Sciatic nerve (tissue), 2 donors: Measurements from ENCODE around the gene TOLLIP. TPM values are rescaled to one million over a fixed set of nuclear protein-coding genes. Genes with fewer than 3 reads are reported as not detected.

Experiments used
- ATAC-seq: fragments of 200-7000 bp; cut with Tn5 transposase; one replicate; pipeline ENCODE4 v1.9.1; 2020; ENCODE audit warnings: mild to moderate bottlenecking, moderate library complexity
- DNase-seq: peaks from one replicate; pipeline ENCODE4 v3.0.0-alpha.2; 2020; ENCODE audit warnings: low spot score
- intact Hi-C: fragments of 100-400 bp; cut with DNase I; formaldehyde crosslinking; loops from one replicate; pipeline ENCODE4 v1.14.2; 2022
- microRNA-seq: library from miRNA; unstranded; fragments of <30 nt; microRNA quantifications from one replicate; pipeline ENCODE4 v1.2.0, GENCODE V29; 2020
- total RNA-seq: library from RNA; stranded (reverse); fragmentation: NEBNext Ultra II Directional; extraction: Animal tissue kit (Norgen Biotek cat#: 25700); gene quantifications from one replicate; pipeline ENCODE4 v1.2.1, GENCODE V29; 2021
- donor health status: DM: no; HTN: no; CAD: no.
- donor health status: DM: no; HTN: no; CAD: no.

The TOLLIP gene
- total RNA-seq, 1 donor from 2014 or later: 60.5 TPM

DNA sequence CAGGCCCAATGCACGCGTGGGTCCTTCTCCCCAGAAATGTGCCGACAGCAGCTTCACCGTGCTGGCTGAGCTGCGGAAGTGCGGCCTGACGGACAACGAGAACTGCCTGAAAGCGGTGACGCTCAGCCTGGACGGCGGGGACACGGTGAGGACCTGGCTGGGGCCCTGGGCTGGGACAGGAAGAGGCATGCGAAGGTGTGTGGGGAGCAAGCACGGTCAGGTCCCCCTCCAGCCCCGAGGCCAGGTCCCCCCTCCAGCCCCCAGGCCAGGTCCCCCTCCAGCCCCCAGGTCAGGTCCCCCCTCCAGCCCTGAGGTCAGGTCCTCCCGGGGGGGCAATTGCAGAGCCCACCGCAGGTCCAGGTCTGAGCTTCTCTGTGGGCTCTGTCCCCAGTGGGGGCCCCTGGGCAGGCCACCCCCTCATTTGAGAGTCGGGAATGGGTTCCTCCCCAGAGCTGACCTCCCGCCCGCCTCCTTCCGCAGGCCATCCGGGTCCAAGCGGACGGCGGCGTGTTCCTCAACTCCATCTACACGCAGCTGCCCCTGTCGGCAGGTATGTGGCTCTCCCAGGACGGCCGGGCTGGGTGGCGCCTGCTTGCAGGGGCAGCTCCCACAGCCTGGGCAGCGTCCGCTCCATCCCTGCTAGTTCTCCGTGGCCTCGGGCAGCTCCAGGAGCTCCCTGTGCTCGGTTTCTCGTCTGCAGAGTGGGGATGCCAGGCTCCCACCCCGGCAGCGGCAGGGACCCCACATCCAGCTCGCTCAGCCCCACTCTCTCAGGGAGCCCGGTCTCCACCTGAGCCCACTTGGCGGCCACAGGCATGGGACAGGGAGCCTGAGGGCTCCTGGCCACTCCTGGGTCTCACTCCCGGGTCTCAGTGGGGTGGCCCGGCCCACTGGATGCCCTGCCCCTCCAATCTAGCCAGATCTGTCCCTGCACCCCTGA, 78.7 kb downstream of the TOLLIP start:
- ATAC-seq: no peak
- intact Hi-C loops: no loop called here
- DNase-seq: peak; percentile 46

DNA sequence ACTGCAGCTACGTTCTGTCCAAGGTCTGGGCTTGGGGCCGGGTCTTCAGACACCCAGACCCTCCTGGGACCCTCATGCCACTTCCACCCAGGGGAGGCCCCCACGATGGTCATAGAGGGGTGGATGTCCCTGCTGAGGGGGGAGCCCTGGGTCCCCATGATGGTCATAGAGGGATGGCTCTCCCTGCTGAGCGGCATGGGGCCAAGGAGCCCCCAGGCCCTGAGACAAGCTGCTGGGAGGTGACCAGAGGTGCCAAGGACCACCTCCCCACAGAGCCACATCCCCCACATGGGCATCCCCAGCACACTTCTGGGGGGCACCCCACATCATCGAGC, 79.3 kb downstream of the TOLLIP start:
- DNase-seq (no peak), ATAC-seq (no peak)
- intact Hi-C loops: no loop called here

DNA sequence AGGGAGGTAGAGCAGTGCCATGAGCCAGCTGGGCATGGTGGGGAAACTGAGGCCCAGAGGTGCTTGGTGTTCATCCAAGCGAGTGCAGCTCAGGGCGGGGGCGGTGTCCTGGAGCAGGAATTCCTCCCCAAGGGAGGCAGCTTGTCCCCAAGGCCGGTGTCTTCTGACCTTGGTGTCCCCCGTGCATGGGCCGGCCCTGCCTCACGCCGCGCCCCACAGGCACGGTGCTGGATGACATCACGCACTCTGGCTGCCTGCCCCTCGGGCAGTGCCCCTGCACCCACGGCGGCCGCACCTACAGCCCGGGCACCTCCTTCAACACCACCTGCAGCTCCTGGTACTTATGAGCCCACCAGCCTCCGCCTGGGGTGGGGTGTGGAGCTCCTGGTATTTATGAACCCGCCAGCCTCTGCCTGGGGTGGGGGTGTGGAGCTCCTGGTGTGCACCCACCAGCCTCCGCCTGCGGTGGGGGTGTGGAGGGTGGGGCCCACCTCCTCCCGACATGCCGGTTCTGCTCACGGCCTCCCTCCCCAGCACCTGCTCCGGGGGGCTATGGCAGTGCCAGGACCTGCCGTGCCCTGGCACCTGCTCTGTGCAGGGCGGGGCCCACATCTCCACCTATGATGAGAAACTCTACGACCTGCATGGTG, 79.8 kb downstream of the TOLLIP start:
- ATAC-seq (no peak), DNase-seq (peak; percentile 45)
- intact Hi-C loops: no loop called here

- DNase-seq: peak; percentile 51
- intact Hi-C loops: no loop called here
- no peak for ATAC-seq
These were observed 80.4 kb downstream of the TOLLIP start for GRCh38 chr11:1228921-1229451.

GRCh38 chr11:1228101-1228821, 81.2 kb downstream of the TOLLIP start:
- intact Hi-C loops: no loop called here
- ATAC-seq (no peak), DNase-seq (peak; percentile 55)

DNA sequence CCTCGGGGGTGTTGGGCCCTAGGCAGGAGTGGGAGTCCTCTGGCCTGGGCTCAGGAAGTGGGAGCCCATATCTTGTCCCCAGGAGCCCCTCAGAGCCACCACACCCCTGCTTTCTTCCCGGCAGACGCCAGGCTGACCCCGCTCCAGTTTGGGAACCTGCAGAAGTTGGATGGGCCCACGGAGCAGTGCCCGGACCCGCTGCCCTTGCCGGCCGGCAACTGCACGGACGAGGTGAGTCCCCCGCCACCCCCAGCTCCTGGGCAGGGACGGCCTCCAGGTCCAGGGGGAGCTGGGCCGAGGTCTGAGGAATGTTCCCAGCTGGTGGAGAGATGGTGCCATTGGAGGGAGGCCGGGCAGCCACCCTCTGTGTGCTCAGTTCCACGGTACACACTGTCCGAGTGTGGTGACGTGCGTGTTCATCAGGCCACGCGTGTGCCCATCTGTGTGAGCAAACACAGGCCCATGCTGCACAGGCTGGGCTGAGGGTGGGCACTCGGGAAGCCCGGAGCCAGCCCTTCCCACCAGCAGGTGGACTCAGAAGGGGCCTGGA, 81.8 kb downstream of the TOLLIP start:
- intact Hi-C loops: no loop called here
- peak; percentile 55 for DNase-seq
- ATAC-seq: no peak

- DNase-seq: peak; percentile 48
- intact Hi-C loops: no loop called here
- ATAC-seq: no peak
These were observed 82.4 kb downstream of the TOLLIP start for GRCh38 chr11:1226986-1227550.

DNA sequence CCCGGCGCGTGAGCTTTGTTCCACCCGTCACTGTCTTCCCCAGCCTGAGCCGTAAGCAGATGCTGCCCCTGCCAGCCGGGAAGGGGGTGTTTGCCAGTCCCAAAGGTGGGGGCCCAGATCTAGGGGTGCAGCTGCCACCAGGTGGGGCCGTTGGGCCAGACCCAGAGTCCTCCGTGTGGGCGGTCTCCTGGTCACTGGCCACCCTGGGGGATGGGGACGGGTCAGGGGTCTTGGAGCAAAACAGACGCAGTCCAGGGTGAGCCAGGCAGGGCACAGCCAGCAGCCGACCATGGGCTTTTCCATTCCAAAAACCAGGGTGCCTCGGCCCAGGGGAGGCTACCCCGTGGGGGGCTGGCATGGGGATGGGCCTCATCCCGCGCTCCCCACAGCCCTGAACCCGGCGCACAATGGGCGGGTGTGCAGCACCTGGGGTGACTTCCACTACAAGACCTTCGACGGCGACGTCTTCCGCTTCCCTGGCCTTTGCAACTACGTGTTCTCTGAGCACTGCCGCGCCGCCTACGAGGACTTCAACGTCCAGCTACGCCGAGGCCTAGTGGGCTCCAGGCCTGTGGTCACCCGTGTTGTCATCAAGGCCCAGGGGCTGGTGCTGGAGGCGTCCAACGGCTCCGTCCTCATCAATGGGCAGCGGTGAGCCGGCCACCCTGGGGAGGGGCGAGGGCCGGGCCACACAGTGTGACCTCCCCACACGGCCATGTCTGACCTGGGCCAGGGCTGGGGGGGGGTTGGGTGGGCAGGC, 83.0 kb downstream of the TOLLIP start:
- intact Hi-C loops: no loop called here
- DNase-seq (peak; percentile 58), ATAC-seq (no peak)

- intact Hi-C loops: no loop called here
- ATAC-seq (no peak), DNase-seq (peak; percentile 53)
These were observed 83.8 kb downstream of the TOLLIP start for GRCh38 chr11:1225386-1226225.

DNA sequence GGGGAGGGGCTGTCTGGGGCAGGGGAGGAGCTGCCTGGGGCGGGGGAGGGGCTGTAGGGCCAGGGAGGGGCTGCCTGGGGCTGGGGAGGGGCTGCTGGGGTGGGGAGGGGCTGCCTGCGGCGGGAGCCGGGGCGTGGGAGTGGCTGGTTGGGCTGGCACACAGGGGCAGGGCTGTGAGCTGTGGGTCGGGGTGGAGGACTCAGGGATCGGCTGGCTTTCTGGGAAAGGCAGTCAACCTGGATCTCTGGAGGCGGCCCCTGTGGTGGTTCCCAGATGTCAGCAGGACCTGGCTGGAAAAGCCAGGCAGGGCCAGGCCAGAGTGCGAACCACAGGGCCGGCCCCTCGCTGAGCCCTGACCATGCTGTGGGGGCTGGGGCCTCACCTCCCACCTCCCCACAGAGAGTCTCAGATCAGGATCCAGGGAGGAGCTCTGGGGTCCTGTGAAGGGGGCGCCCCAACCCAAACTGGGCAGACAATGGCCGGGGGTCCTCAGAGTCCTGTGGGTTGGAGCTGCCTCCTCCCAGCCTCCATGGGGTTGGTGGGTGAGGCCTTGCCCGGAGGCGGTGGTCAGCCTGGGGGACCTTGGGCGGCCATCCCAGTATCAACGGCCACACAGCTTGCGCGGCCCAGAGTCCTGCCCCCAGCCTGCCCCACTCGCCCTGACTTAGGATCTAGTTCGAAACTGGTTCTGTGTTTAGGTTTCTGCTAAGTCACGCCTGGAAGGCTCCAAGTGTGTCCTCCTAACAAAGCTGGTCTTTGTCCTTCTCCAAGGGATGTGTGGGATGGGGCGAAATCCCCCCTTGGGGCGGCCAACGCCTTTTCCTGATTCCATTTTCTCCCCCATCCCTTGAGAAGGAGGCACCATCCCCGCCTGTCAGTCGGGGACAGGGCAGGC, 84.7 kb downstream of the TOLLIP start:
- DNase-seq (peak; percentile 57), ATAC-seq (peak; percentile 66)
- intact Hi-C loops: no loop called here

Small RNAs within 50 kb of the gene (microRNA-seq; reads per million reads assigned to microRNA genes)
- gene MIR6744: not detected

Other genes starting within 250 kb of the TOLLIP start
- gene MUC2, start 234.8 kb downstream of the TOLLIP start, total RNA-seq: not detected
- 0.27 TPM for gene MUC5AC, start 151.7 kb downstream of the TOLLIP start, total RNA-seq
- gene MUC5B, start 86.6 kb downstream of the TOLLIP start, total RNA-seq: 0.71 TPM
- gene BRSK2, start 80.3 kb upstream of the TOLLIP start, total RNA-seq: 7.4 TPM
- gene MOB2, start 177.1 kb upstream of the TOLLIP start, total RNA-seq: 55.2 TPM